C4-2B (cell line): ENCODE data around the gene PSEN1.

Source experiments
- ZFX ChIP-seq: fragments of 450-650 bp; IDR thresholded peaks from 2 replicates; pipeline ENCODE4 v1.6.1; 2017
- TF ChIP-seq, protein P1 (sequence below): fragments of 450-650 bp; conservative IDR thresholded peaks from 2 replicates; pipeline ENCODE4 v1.5.1; 2017; ENCODE audit warnings: mild to moderate bottlenecking

DNA sequence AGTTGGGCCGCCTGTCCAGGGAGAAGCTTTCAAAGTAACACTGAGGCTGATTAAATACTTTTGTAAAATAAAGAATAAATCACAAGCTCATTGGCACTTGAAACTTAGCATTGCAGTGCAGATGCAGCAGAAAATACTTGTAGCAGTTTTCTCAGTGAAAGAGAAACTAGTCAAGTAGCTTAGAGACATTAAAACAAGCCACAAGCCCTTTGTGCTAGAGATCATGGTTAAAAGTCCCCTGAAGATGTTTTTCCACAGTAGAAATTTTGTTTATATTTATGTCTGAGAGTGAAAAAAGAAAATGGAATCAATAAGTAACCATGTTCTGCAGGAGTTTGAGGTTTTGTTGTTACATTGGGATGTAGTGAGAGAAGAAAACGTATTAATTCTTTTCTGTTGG is 5.9 kb downstream of the PSEN1 start:
- TF ChIP-seq, protein P1, sequence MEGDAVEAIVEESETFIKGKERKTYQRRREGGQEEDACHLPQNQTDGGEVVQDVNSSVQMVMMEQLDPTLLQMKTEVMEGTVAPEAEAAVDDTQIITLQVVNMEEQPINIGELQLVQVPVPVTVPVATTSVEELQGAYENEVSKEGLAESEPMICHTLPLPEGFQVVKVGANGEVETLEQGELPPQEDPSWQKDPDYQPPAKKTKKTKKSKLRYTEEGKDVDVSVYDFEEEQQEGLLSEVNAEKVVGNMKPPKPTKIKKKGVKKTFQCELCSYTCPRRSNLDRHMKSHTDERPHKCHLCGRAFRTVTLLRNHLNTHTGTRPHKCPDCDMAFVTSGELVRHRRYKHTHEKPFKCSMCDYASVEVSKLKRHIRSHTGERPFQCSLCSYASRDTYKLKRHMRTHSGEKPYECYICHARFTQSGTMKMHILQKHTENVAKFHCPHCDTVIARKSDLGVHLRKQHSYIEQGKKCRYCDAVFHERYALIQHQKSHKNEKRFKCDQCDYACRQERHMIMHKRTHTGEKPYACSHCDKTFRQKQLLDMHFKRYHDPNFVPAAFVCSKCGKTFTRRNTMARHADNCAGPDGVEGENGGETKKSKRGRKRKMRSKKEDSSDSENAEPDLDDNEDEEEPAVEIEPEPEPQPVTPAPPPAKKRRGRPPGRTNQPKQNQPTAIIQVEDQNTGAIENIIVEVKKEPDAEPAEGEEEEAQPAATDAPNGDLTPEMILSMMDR: no peak
- no peak for TF ChIP-seq ZFX
